HG02759 (cell line): Measurements from ENCODE around the gene FUT1.
A peak's percentile ranks its signal among the peaks of the same experiment; 100 is the strongest.
"Not testable (repeated sequence)": the region's sequence is repeated elsewhere in the genome, so short reads cannot be mapped to it uniquely, and the experiment has no call there.

Experiments used
- ATAC-seq: cut with Tn5 transposase; IDR thresholded peaks from one replicate; pipeline ENCODE4 v1.9.1; 2021; ENCODE audit warnings: mild to moderate bottlenecking, moderate library complexity; ENCODE audit not compliant: unreplicated experiment

Gene FUT1

GRCh38 chr19:48718711-48719231 lies 33.7 kb downstream of the FUT1 start:
- no peak for ATAC-seq

DNA sequence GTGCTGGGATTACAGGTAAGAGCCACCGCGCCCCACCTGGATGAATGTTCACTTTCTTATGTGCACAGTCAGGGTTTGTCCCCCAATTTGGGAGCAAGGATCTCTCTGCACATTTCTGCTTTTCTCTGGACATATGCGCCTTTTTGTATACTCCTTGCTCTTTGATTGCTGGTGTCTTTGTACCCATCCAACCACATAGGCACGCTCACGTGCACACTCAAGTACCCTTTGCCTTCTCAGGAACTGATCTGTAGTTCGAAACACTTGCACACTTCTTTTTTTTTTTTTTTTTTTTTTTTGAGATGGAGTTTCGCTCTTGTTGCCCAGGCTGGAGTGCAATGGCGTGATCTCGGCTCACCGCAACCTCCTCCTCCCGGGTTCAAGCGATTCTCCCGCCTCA lies 34.3 kb downstream of the FUT1 start:
- not testable (repeated sequence) for ATAC-seq

DNA sequence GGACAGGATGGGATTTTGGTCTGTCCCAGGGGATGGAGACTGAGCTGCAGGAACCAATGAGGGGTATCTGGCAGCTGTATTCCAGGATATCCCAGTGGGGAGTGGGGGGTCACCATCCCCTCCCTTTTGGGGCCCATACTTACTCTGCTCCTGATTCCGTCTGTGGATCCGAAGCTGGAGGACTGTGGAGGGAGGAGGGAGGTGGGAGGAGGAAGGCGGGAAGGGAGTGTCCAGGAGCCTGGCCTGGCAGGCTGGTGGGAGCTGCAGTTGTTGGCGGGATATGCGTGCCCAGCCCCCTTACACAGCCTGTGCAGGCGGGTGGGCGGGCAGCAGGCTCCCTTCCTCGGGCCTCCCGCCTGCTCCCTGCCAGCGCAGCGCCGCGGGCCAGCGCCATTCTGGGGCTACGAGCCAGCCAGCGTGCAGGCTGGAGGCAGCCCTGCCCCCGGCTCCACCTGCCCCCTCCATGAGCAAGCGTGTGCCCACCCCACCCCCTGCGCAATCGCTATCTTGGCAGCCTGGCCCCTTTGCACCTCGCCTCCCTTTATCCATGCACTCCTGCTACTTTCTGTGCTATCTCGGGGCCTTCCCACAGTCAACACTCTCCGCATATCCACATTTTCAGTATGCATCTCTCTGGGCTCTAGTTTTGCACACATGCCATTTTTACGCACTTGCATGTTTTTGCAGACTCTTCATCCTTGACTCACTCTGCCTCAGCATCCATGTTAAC lies 35.7 kb downstream of the FUT1 start:
- no peak for ATAC-seq

DNA sequence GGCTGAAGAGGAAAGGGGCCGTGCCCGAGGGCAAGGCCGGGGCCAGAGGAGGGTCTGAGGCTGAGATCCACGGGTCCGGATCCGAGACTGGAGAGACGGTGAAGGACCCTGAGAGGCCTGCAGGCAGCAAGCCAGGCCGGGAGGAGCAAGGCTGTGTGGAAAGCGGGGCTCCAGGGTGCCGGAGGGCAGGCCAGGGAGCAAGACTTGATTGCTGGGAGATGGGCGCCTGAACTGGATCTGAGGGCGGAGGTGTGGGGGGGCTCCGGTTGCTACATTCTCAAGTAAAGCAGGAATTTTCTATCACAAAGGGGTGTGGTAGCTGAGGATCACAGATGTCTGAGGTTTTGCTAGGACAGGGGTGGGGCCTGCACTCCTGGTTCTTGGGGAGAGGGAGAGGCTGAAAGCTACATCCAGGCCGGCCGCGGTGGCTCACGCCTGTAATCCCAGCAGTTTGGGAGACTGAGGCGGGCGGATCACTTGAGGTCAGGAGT lies 36.7 kb downstream of the FUT1 start:
- no peak for ATAC-seq

DNA sequence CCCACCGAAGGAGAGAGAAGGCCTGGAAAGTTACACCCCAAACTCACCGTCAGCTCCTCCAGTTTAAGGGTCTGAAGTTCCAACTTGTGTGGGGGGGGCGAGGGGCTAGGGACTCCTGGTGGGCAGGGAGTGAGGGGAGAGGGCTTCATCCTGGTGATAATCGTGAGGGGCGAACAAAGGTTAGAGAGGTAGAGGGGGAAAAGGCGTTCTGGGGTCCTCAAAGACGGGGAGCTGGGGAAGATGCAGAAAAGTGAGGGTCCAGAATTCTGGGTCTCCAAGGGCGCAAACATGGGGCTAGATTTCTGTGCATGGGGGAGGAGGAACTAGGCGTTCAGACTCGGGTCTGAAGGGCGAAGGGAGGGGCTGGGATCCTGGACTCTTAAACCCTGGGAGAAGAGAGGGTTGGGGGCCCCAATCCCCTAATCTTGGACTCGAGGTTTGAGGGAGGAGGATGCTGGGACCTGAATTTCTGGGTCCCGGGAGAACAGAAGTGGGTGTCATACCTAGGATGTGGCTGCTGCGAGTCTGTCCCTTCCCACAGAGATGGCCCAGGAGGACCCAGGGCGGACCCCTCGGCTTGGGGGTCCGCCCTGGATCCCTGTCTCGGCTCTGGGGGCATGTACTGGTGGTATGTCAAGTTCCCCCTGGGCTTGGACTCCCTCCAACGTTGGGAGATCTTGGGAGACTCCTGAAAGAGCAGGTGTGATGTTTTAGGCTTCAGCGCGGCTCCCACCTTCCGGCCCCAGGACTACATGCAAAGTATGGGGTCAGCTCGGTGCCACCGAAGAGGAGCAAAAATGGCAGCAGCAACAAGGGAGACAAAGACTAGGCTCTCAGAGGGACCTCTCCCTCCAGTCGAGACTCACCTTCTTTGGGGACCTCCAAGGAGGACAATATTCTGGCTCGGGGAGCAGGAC lies 37.4 kb downstream of the FUT1 start:
- ATAC-seq, result no peak

DNA sequence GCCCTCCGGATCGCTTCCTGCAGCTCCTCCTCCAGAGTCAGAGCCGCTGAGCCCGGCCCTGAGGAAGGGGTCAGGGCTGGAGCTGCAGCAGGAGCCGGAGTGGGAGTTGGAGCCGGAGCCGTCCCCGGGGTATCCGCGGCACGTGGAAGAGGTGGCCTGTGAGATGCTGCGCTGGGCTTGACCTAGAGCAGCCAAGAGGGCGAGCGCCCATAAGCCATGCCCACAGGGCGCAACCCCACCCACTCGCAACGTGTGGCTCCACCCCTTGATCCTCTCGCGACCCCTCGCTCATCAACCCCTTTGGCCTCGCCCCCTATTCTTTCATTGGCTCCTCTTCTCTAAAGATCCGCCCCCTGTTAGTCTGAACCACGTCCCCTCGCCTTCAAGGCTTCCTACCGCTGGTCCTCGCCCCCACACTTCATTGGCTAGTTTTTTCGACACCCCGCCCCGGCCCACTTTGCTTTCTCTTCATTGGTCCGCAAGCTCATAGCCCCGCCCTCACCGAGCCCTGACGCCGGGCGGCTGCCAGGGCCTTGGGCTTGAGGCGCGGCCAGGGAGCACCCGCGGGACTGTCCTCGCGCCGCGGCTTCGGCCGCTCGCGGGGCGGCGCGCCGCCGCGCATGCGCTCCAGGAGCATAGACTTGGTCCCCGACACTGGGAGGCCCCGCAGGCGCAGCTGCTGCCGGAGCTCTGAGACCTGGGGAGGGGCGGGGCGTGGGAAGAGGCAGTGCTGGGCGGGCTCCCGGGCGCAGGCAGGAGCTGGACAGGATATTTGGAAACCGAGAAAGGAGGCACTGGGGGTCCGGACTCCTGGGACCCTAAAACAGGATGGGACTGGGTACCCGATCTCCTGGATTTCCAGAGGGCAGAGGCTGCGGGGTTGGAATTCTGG lies 38.3 kb downstream of the FUT1 start:
- peak; percentile 90 for ATAC-seq

GRCh38 chr19:48713041-48713863 lies 39.2 kb downstream of the FUT1 start:
- no peak for ATAC-seq

GRCh38 chr19:48711106-48711662 lies 41.3 kb downstream of the FUT1 start:
- ATAC-seq, result no peak

DNA sequence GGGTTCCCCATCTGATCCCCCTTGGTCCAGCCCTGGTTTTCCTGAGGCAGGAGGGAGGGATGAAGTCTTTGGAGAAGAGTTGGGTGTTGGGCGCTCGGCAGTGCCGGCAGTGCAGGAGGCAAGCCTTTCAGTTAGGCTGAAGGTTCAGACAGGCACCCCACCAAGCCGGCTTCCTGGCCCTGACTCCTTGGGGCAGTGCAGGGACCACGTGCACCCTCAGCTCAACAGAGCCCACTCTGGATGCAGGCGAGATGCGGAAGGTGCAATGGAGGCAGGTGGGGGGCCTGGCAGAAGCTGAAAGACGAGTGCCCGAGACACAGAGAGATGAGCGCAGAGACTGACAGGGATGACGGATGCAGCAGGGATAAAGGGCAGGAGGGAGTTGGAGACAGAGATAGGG lies 44.0 kb downstream of the FUT1 start:
- ATAC-seq, result no peak

GRCh38 chr19:48705431-48705830 lies 47.0 kb downstream of the FUT1 start:
- no peak for ATAC-seq

- ATAC-seq, result no peak
These were observed 49.1 kb downstream of the FUT1 start for GRCh38 chr19:48703316-48703715.

DNA sequence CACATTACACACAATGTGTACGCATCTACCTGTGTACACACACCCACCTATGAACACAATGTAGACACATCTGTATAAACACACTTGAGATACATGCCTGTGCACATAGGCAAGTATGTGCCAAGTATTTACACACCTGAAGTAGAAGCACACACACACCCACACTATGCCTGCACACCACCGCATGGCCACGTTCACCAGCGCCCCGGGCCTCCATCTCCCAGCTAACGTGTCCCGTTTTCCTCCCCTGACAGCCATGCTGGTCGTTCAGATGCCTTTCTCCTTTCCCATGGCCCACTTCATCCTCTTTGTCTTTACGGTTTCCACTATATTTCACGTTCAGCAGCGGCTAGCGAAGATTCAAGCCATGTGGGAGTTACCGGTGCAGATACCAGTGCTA lies 49.7 kb downstream of the FUT1 start:
- ATAC-seq, result no peak

DNA sequence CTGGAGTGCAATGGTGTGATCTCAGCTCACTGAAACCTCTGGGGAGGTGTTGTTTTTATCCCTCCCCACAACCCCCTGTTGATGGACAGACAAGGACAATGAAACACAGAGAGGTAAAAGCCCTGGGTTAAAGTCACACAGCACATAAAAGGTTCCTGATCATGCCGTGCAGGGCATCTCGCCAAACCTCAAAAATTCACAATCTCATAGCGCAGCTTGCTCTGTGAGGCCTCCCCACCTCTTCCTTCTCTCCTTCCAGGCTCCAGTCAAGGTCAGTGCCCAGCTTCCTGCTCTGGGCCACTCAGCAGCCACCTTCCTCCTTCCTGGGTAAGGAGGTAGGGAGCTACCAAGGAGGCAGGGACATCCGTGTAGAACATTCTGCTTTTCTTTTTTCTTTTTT lies 54.4 kb downstream of the FUT1 start:
- no peak for ATAC-seq
